A549 (cell line): ENCODE measurements around the gene PRRX2. TPM values are rescaled to one million over a fixed set of nuclear protein-coding genes. Genes with fewer than 3 reads are reported as not detected.

Experiments
- ATAC-seq, 2 experiments: fragments of 200-7000 bp in 1 of 2; fragments of >200 bp in 1 of 2; cut with Nextera tagmentation in 1 of 2; cut with Tn5 transposase in 1 of 2; 3 replicates each; pipeline versions ENCODE4 v1.8.0 to v1.9.1; 2018 to 2020; ENCODE audit warnings: mild to moderate bottlenecking in 1 of 2, moderate library complexity in 1 of 2
- CTCF ChIA-PET: fragments of 300-600 bp; sonication (Branson Sonifier 250); formaldehyde crosslinking; extraction: SDS; loops from one replicate; lab custom pipeline; 2021; ENCODE audit warnings: antibody characterized with exemption, inconsistent platforms; lab: Yijun Ruan, JAX
- POLR2A ChIA-PET: fragments of 350-600 bp; formaldehyde crosslinking; extraction: SDS; loops from one replicate; lab custom pipeline; 2021; ENCODE audit warnings: antibody characterized with exemption, inconsistent platforms; lab: Yijun Ruan, JAX
- DNase-seq, 2 experiments: peaks; one replicate each; pipeline versions ENCODE4 v3.0.0 to v3.0.0-alpha.2; 2011 to 2016; ENCODE audit warnings: low read depth in 1 of 2, low spot score in 1 of 2
- FAIRE-seq: peaks from 2 replicates; lab custom pipeline; 2011; peaks lifted over from hg19 to GRCh38; lab: Jason Lieb, UNC
- H3K27ac ChIP-seq, 2 experiments: fragments of >200 bp; sonication (Bioruptor Twin); formaldehyde crosslinking; 3 replicates each; pipeline ENCODE4 v1.5.1; 2016 to 2017
- H3K4me1 ChIP-seq: fragments of >200 bp; sonication (Bioruptor Twin); formaldehyde crosslinking; 3 replicates; pipeline ENCODE4 v1.6.1; 2016
- H3K4me2 ChIP-seq: fragments of >200 bp; sonication (Bioruptor Twin); formaldehyde crosslinking; 3 replicates; pipeline ENCODE4 v1.6.1; 2016
- H3K4me3 ChIP-seq: fragments of >200 bp; sonication (Bioruptor Twin); formaldehyde crosslinking; 3 replicates; pipeline ENCODE4 v1.5.1; 2016
- H3K9me3 ChIP-seq: fragments of >200 bp; sonication (Bioruptor Twin); formaldehyde crosslinking; 3 replicates; pipeline ENCODE4 v1.6.1; 2016
- BCL3 ChIP-seq: fragments of >200 bp; sonication (Bioruptor Twin); formaldehyde crosslinking; IDR thresholded peaks from 3 replicates; pipeline ENCODE4 v1.6.1; 2016
- BHLHE40 ChIP-seq: IDR thresholded peaks from 2 replicates; pipeline ENCODE4 v1.6.1; 2012; ENCODE audit warnings: low read depth, low read length, inconsistent platforms
- CBX2 ChIP-seq: fragments of 200-600 bp; sonication (generic); IDR thresholded peaks from 2 replicates; pipeline ENCODE4 v1.6.1; 2016; ENCODE audit warnings: low read depth, mild to moderate bottlenecking, borderline replicate concordance
- EP300 ChIP-seq, 2 experiments: fragments of >200 bp; sonication (Bioruptor Twin); formaldehyde crosslinking; IDR thresholded peaks; 2 replicates in 1 of 2; 3 replicates in 1 of 2; pipeline ENCODE4 v1.6.1; 2016 to 2017
- FOSL2 ChIP-seq, 2 experiments: fragments of 450-650 bp in 1 of 2; fragments of >200 bp in 1 of 2; sonication (Bioruptor Twin) in 1 of 2; formaldehyde crosslinking; IDR thresholded peaks; 2 replicates each; pipeline versions ENCODE4 v1.5.0 to v1.6.1; 2016 to 2020; ENCODE audit warnings: mild to moderate bottlenecking in 1 of 2, moderate library complexity in 1 of 2
- HMGXB4 ChIP-seq: fragments of 250-450 bp; sonication (Bioruptor Pico); IDR thresholded peaks from 2 replicates; pipeline ENCODE4 v1.5.0; 2021; ENCODE audit warnings: mild to moderate bottlenecking, moderate library complexity, borderline replicate concordance
- HOXB13 ChIP-seq: fragments of 250-450 bp; sonication (Bioruptor Pico); IDR thresholded peaks from 2 replicates; pipeline ENCODE4 v1.5.0; 2020; ENCODE audit warnings: low read depth, mild to moderate bottlenecking, moderate library complexity
- MAFK ChIP-seq: fragments of 450-650 bp; IDR thresholded peaks from 2 replicates; pipeline ENCODE4 v1.6.1; 2014; ENCODE audit not compliant: partially characterized antibody
- NFE2L2 ChIP-seq: fragments of 150-350 bp; conservative IDR thresholded peaks from 2 replicates; pipeline ENCODE4 v1.6.1; 2014; ENCODE audit warnings: low read length
- NPAS2 ChIP-seq: fragments of 250-450 bp; sonication (Bioruptor Pico); IDR thresholded peaks from 2 replicates; pipeline ENCODE4 v1.8.0; 2022; ENCODE audit warnings: mild to moderate bottlenecking, moderate library complexity, borderline replicate concordance
- PHF8 ChIP-seq: fragments of 200-600 bp; sonication (generic); IDR thresholded peaks from 2 replicates; pipeline ENCODE4 v1.6.1; 2016; ENCODE audit warnings: low read depth, mild to moderate bottlenecking, antibody characterized with exemption, moderate library complexity, borderline replicate concordance
- POLR2AphosphoS2 ChIP-seq: conservative IDR thresholded peaks from 2 replicates; pipeline ENCODE4 v1.6.1; 2012; ENCODE audit warnings: low read length, improper control_type of control experiment, inconsistent platforms
- RCOR1 ChIP-seq: fragments of 150-350 bp; IDR thresholded peaks from 2 replicates; pipeline ENCODE4 v1.6.1; 2014; ENCODE audit warnings: antibody characterized with exemption, low read length, low read depth
- REST ChIP-seq: fragments of 200-600 bp; sonication (generic); IDR thresholded peaks from 2 replicates; pipeline ENCODE4 v1.6.1; 2016; ENCODE audit warnings: antibody characterized with exemption, mild to moderate bottlenecking, moderate library complexity
- RFX5 ChIP-seq: fragments of 450-650 bp; IDR thresholded peaks from 2 replicates; pipeline ENCODE4 v1.7.1; 2014; ENCODE audit warnings: antibody characterized with exemption, mild to moderate bottlenecking, moderate library complexity
- TFCP2L1 ChIP-seq: fragments of 250-450 bp; sonication (Bioruptor Pico); IDR thresholded peaks from 2 replicates; pipeline ENCODE4 v1.5.0; 2021; ENCODE audit warnings: mild to moderate bottlenecking
- TP53 ChIP-seq: fragments of 250-450 bp; sonication (Bioruptor Pico); IDR thresholded peaks from 2 replicates; pipeline ENCODE4 v1.5.0; 2021; ENCODE audit warnings: mild to moderate bottlenecking, moderate library complexity
- USF2 ChIP-seq: fragments of 450-650 bp; IDR thresholded peaks from 2 replicates; pipeline ENCODE4 v1.6.1; 2014; ENCODE audit warnings: antibody characterized with exemption
- ZC3H11A ChIP-seq: fragments of 450-650 bp; IDR thresholded peaks from 2 replicates; pipeline ENCODE4 v1.6.1; 2014; ENCODE audit warnings: antibody characterized with exemption, mild to moderate bottlenecking
- WGBS: methylation state at CpG from one replicate; pipeline ENCODE4 v1.1.6; 2017; ENCODE audit errors: missing lambda C conversion rate; 5-methylcytosine and 5-hydroxymethylcytosine counted together
- polyA plus RNA-seq, 4 experiments: library from polyadenylated mRNA; depleted of rRNA in 3 of 4; stranded (reverse); fragments of >200 nt; fragmentation: RNase III in 1 of 4; extraction: RNeasy Plus Mini Kit Qiagen cat#74134 plus additional on column Dnase treatment in 1 of 4; gene quantifications; 2 replicates in 3 of 4; 3 replicates in 1 of 4; pipeline ENCODE4 v1.2.3, GENCODE V29; 2011 to 2017

PRRX2 gene
- polyA plus RNA-seq, 2 of the 4 experiments (the other 2 are of a cell fraction) = 0.90 to 2.7 TPM

GRCh38 chr9:129627556-129628440, 37.6 kb upstream of the PRRX2 start (continued):
- no peak for TF ChIP-seq MAFK
- TF ChIP-seq CBX2 = no peak
- TF ChIP-seq EP300 (IDR thresholded peaks at IDR 0.05) = no peak

DNA sequence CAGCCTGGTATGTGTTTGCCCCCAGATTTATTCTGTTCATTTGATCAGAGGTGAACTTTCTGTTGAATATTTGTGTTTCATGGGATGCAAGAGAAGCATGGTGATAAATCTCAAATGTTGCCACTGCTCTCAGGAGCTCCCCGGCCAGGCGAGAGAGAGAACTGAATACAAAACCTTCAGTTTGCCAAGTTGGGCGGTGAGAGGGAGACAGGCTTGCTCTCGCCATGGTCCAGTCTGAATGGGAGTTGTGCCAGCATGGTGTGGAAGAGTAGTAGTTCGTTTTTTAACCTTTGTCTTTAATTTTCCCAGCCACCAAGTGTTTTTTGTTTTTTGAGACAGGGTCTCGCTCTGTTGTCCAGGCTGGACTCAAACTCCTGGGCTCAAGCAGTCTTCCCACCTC, 36.7 kb upstream of the PRRX2 start:
- POLR2A ChIA-PET = no interaction called here
- 80% methylated on average over 6 of the region's 6 CpGs for WGBS
- Histone ChIP-seq H3K27ac (no peak overlapping the region), H3K4me2 (peak overlapping the region; percentile 86; the same call in 2 of the 3 replicates), H3K4me3 (no peak overlapping the region), H3K9me3 (no peaks in the 10 kb centered on the region), H3K4me1 (peaks cover 28% of the 10 kb centered on the region)
- CTCF ChIA-PET = interaction anchor here (1.0 to 26.2 kb wide), 8 partner anchors 8 to 495 kb away, joined by 3 to 947 read pairs (median 10); partner anchors contain the start of genes ASB6 and C9orf50
- FAIRE-seq = no peak
- TF ChIP-seq RFX5 (no peak), NFE2L2 (no peak), BHLHE40 (no peak), TP53 (CRISPR knock-in tag) (no peak), USF2 (no peak), POLR2AphosphoS2 (no peak), HMGXB4 (CRISPR knock-in tag) (no peak), HOXB13 (no peak)
- no peak for ATAC-seq
- DNase-seq = no peak

GRCh38 chr9:129629251-129629820, 36.1 kb upstream of the PRRX2 start:
- 92% methylated on average over 8 of the region's 8 CpGs for WGBS
- ChIA-PET POLR2A (no interaction called here), CTCF (interaction anchor here (0.6 to 26.2 kb wide), 9 partner anchors 9 to 496 kb away, joined by 3 to 947 read pairs (median 7); partner anchors contain the start of genes ASB6 and C9orf50)
- Histone ChIP-seq H3K27ac (no peak overlapping the region), H3K9me3 (no peaks in the 10 kb centered on the region), H3K4me1 (peaks cover 23% of the 10 kb centered on the region)
- DNase-seq = no peak
- no peak for TF ChIP-seq EP300 (IDR thresholded peaks at IDR 0.05)
- no peak for TF ChIP-seq TP53 (CRISPR knock-in tag)
- TF ChIP-seq, all 56 proteins: peak for 0
- peak overlapping the region; percentile 86; the same call in 2 of the 3 replicates for H3K4me2 ChIP-seq
- FAIRE-seq (no peak), ATAC-seq (no peak)
- H3K4me3 ChIP-seq = no peak overlapping the region

GRCh38 chr9:129630967-129631673, 34.3 kb upstream of the PRRX2 start:
- H3K4me1 ChIP-seq = peaks cover 22% of the 10 kb centered on the region
- ChIA-PET POLR2A (no interaction called here), CTCF (interaction anchor here (0.6 to 26.2 kb wide), 9 partner anchors 9 to 497 kb away, joined by 3 to 947 read pairs (median 6); partner anchors contain the start of gene ASB6)
- H3K4me3 ChIP-seq = no peak overlapping the region
- DNase-seq (no peak), FAIRE-seq (no peak), ATAC-seq (no peak)
- WGBS = 79% methylated on average over 21 of the region's 21 CpGs
- H3K27ac ChIP-seq = no peak overlapping the region
- H3K9me3 ChIP-seq = no peaks in the 10 kb centered on the region
- no peak overlapping the region for H3K4me2 ChIP-seq
- TF ChIP-seq PHF8 (no peak), NPAS2 (no peak), RCOR1 (no peak), BCL3 (no peak), TFCP2L1 (no peak), HOXB13 (no peak), FOSL2 (IDR thresholded peaks at IDR 0.05) (no peak), FOSL2 (CRISPR knock-in tag; IDR thresholded peaks at IDR 0.05) (no peak), REST (no peak), ZC3H11A (no peak)
